Uterus (tissue), 2 donors: Measurements from ENCODE around the gene SMARCE1.

Source experiments
- POLR2A ChIP-seq, 2 donors: fragments of 450-650 bp; IDR thresholded peaks; one replicate each; pipeline ENCODE4 v1.6.1; 2016; ENCODE audit warnings: antibody characterized with exemption in 2 of 2, mild to moderate bottlenecking in 1 of 2, moderate library complexity in 1 of 2
- TF ChIP-seq, protein P1 (sequence below), 4 experiments: fragments of 200-600 bp in 2 of 4; fragments of 450-650 bp in 2 of 4; sonication (generic) in 2 of 4; IDR thresholded peaks; one replicate each; pipeline ENCODE4 v1.5.1; 2016 to 2019; ENCODE audit warnings: antibody characterized with exemption in 4 of 4, mild to moderate bottlenecking in 2 of 4, moderate library complexity in 1 of 4

DNA sequence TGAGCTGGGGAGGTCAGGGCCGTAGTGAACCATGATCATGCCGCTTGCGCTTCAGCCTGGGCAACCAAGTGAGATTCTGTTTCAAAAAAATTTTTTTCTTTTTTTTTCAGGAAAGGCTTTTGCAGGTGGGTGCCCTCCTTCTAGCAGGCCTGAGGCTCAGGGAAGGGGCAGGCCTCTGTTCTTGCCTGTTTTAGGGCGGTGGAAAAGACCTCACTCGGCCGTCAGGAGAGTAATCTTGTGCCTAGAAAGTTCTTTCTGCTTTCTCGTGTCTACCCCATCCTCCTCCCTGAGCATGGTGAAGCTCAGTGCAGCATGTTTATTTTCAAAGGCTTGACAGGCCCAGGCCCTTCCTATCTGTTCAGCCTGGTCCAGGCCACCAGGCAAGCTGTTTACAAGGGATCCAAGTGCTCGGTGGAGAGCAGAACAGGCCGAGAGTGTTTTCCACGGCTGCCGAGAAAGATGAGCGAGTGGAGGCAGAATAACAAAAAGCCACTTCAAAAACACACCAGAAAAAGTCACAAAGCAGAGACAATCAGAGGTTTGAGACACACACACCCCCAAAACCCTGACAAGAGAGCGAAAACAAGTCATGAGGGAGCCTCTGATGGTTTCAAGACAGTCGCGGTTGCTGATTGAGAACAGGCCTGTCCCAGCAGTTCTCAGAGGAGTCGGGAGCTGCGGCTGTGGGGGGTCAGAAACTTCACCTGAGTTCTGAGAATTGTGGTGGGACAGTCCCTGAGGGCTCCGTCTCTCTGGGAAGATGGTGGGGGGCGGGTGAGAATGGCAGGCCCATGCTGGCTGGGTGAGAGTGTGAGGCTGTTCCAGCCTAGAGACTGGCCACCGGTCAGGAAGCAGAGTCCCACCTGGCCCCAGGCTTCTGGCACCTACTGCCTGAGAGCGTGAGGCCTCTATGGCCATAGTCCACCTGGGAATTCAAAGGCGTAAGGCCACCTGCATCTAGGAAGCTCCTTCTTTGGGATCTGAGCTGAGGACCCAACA is 44.9 kb downstream of the SMARCE1 start:
- TF ChIP-seq POLR2A (IDR thresholded peaks at IDR 0.05) = no peak
- TF ChIP-seq, protein P1, sequence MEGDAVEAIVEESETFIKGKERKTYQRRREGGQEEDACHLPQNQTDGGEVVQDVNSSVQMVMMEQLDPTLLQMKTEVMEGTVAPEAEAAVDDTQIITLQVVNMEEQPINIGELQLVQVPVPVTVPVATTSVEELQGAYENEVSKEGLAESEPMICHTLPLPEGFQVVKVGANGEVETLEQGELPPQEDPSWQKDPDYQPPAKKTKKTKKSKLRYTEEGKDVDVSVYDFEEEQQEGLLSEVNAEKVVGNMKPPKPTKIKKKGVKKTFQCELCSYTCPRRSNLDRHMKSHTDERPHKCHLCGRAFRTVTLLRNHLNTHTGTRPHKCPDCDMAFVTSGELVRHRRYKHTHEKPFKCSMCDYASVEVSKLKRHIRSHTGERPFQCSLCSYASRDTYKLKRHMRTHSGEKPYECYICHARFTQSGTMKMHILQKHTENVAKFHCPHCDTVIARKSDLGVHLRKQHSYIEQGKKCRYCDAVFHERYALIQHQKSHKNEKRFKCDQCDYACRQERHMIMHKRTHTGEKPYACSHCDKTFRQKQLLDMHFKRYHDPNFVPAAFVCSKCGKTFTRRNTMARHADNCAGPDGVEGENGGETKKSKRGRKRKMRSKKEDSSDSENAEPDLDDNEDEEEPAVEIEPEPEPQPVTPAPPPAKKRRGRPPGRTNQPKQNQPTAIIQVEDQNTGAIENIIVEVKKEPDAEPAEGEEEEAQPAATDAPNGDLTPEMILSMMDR (IDR thresholded peaks at IDR 0.05) = no peak
